HK-2 (cell line): ENCODE data around the gene CNPY3.
"Not testable (repeated sequence)": the region's sequence is repeated elsewhere in the genome, so short reads cannot be mapped to it uniquely, and the experiment has no call there.

Experiments
- DNase-seq: peaks from one replicate; pipeline ENCODE4 v3.0.0-alpha.2; 2018; ENCODE audit not compliant: unreplicated experiment

CNPY3 gene

DNA sequence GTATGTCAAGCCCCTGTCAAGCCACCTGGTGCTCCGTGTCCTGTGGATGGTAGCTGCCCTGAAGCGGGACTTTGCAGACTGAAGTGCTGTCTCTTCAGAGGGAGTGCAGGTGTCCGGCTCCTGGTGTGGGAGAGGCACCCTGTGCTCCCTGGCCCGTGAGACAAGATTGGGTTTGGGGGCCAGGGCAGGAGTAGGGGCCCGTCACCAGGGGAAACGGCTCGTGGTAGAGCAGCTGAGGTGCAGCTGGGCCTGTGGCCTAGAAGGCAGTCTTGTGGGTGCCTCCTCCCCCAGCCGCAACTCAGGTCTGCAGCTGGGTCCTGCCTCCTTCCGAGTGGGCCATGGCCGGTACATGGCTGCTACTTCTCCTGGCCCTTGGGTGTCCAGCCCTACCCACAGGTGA lies 13.5 kb upstream of the CNPY3 start, which contains the start of gene PTCRA:
PTCRA (plus strand) TSS at position 322 of the 400 bp plus-strand sequence; CDS start at position 339, 17 bp downstream.
- no peak for DNase-seq

DNA sequence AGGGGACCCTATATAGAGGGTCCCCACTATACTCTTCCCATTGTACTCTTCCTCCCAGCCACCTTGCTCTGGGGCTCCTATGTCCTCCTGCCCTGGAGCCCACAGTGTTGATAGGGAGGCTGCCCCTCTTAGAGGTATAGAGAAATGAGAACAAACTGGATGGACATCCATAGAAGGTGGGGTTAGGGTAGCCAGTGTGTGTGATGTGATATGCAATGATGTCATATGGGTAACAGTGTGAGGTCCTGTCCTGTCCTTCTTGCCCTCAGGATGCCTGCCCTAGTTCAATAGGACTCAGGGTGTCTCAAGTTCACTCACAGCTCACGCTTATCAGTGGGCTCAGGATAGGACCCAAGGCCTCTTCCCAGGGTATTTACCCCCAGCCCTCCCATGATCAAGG lies 13.0 kb upstream of the CNPY3 start:
- no peak for DNase-seq

DNA sequence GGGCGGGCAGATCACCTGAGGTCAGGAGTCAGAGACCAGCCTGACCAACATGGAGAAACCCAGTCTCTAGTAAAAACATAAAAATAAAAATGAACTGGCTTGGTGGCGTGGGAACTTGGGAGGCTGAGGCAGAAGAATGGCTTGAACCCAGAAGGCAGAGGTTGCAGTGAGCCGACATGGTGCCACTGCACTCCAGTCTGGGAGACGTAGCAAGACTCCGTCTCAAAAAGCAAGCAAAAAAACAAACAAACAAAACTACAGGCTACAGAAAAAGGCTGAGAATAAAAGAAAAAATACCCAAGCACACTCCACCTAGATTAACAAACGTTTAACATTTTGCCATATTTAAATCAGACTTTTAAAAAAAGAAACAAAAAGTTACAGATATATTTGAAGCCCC lies 7.5 kb upstream of the CNPY3 start:
- DNase-seq = no peak

DNA sequence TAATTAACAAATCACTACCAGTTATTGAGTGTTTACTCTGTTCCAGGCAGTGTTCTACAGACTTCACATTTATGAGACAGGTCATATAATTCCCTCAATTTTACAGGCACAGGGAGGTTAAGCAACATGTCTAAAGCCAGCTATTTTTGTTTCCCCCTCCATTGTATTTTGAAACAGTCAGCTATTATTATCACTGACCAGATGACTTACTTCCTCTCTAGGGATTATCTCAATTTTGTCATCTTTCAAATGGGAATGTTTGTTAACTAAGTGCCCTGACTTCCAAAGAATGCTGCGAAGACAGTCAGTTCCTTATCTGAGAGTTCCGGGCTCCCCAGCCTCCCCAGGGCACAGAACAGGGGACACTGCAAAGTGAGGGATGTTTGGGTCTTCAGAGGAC lies 5.6 kb upstream of the CNPY3 start:
- no peak for DNase-seq

DNA sequence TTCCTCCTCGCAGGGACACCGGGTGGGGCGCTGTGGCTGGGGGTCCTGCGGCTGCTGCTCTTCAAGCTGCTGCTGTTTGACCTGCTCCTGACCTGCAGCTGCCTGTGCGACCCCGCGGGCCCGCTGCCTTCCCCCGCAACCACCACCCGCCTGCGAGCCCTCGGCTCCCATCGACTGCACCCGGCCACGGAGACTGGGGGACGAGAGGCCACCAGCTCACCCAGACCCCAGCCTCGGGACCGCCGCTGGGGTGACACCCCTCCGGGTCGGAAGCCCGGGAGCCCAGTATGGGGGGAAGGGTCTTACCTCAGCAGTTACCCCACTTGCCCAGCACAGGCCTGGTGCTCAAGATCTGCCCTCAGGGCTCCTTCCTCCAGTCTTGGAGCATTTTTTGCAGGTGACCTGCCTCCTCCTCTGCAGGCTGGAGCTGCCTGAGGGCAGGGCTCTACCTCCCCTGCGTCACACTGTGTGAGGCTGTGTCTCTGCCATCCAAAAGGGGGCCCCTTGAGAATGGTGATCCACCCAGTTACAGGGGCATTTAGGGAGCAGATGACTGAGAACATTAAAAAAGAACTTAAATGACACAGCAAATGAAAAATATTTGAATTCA lies 3.9 kb upstream of the CNPY3 start:
- DNase-seq = no peak

DNA sequence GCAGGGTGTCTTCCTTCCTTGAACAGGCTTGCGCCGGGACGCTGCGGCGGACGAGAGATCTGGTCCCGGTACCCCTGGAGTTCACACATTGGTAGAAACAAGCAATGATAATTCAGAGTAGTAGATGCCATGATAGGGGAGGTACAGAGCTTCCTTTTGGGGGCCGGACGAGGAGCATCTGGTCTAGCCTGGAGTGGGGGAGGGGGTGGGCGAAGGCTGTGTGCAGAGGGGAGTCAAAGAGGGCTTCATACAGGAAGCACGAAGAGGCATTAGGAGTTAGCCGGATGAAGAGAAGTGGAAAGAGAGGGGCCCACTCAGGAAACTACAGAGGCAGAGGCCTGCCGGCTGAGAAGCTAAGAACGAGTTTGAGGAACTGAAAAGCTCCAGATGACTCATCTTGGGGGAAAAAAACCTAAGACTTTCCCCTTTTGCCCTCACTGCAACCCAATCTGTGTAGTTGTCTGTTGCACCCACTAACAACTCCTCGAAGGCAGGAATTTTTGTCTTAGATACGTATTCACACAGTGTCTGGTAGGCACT lies 611 bp downstream of the CNPY3 start:
- DNase-seq = no peak

DNA sequence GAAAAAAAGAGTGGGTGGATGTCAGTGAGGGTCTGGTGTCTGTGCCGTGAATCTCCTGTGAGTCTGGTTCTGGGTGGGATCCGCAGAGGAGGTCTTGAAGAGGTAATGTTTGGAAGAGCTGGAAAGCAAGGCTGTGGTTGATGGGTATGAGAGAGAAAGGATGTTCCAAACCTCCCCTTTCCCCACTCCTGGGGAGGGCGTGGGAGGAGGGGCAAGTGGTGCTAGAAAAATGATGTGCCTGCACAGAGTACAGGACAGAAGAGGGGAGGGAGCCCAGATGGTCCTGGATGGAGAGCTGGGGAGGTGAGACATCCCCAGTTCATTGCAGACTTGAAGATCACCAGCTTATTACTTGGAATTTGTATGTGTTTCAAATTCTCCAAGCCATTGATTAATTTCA lies 3.1 kb downstream of the CNPY3 start:
- no peak for DNase-seq

DNA sequence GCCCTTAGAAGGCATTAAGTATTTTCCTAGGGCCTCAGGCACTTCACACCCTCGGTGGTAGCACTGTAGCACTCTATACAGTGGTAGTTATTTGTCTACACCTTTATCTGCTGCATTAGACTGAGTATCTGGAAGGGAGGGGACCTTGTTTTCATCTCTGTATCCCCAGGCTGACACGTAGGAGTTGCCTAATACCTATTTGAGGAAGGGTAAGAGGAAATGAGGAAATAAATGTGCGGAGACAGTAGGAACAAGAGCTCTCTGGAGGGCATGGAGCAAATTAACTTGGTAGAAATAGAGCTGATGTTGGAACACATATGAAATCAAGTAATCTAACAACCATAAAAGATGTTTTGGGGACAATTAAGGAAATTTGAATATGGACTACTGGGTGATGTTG lies 3.9 kb downstream of the CNPY3 start:
- DNase-seq = no peak

DNA sequence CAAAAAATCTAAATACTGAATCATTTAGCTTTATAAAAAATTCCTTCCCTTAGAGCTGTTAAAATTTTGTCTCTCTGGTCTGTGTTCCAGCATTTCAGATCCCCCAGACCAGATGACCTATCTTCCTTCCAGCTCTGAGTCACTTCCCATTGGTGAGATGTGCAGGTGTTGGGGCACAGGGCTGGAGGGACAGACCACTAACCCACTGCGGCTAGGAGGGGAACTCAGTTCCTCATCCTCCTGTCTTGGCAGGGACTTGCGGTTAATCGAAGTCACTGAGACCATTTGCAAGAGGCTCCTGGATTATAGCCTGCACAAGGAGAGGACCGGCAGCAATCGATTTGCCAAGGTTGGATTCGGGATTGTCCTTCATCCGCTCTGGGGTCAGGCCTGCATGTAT lies 6.0 kb downstream of the CNPY3 start:
- no peak for DNase-seq

DNA sequence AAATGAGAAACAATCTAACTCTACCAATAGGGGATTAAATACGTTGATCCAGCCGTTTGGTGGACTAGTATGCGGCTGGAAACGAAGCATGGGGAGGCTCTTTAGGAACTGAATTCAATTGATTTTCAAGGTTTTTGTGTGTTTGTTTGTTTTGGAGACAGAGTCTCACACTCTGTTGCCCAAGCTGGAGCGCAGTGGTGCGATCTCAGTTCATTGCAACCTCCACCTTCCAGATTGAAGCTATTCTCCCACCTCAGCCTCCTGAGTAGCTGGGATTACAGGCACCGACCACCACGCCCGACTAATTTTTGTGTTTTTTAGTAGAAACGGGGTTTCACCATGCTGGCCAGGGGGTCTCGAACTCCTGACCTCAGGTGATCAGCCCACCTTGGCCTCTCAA lies 7.1 kb downstream of the CNPY3 start:
- no peak for DNase-seq

DNA sequence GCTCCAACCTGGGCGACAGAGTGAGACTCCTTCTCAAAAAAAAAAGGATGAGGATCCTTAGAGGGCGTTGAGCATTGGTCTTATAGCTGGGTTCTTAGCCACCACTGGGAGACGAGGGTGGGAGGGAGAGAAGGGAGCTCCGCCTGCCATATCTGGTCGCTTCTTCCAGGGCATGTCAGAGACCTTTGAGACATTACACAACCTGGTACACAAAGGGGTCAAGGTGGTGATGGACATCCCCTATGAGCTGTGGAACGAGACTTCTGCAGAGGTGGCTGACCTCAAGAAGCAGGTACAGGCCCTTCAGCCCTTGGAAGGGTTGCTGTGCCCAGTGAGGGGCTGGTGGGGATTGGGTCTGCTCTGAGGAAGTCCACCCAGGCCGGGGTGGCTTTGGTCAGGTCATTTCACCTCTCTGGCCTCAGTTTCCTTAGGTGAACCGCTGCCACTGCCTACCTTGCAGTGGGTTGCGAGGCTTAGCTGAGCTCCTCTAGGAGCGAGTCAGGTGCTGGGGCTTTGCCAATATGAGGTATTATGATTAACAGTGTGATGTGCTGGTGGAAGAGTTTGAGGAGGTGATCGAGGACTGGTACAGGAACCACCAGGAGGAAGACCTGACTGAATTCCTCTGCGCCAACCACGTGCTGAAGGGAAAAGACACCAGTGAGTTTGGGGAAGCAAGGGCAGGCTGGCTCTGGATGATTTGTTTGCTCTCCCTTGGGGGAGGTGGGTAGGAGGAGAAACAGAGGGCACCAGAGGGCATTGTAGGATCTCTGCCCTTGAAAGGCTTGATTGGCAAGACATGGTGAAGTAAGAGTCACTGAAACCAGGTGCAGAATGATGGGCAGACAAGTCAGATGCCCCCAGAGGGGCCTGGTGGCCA lies 8.5 kb downstream of the CNPY3 start:
- DNase-seq = peak; percentile 24

DNA sequence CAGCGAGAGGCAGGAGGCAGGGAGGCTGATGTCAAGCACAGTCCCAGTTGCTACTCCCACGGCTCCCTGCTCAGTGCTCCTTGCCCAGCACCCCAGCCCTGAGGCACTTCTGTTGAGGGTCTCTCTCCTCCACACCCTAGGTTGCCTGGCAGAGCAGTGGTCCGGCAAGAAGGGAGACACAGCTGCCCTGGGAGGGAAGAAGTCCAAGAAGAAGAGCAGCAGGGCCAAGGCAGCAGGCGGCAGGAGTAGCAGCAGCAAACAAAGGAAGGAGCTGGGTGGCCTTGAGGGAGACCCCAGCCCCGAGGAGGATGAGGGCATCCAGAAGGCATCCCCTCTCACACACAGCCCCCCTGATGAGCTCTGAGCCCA lies 9.1 kb downstream of the CNPY3 start:
- DNase-seq = no peak

DNA sequence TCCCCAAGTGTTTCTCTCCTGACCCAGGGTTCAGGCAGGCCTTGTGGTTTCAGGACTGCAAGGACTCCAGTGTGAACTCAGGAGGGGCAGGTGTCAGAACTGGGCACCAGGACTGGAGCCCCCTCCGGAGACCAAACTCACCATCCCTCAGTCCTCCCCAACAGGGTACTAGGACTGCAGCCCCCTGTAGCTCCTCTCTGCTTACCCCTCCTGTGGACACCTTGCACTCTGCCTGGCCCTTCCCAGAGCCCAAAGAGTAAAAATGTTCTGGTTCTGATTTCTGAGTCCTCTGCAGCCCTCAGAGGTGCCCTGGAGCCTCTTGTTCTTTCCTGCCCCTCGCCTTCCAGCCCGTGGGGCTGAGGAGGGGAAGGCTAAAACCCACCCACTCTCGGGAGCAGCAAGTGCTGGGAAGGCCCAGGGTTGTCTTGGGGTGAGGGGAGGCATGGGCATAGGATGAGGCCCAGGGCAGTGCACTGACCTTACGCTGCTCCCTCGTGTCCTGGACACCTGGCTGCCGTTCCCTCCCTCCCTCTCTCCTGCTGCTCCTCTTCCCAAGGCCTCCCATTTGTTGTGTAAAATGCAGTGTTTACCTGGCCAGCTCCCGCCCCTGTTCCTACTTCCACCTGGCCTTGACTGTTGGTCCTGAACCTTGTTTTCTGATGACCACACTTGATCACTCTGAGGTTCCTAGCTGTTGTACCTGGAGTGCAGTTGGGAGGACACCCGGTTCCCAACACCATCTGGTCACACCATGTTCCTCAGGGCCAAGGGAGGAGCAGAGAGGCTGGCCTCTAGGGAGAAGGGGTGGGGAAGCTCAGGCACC lies 9.9 kb downstream of the CNPY3 start:
- no peak for DNase-seq

DNA sequence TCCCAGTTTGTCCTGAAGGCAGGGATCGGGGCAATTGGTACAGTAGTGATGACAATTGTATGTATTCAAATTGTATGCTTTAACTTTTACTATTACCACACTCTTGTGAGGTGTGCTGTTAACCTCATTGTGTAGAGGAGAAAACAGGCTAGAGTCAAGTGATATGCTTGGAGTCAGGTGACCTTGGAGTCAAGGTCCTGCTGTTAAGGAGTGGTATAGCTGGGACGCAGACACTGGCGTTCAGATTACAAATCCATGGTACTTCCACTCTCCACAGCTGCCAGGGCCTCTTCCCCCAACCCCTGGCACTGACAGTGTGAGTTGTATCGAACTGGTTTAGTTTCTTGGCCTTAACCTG lies 10.5 kb downstream of the CNPY3 start:
- no peak for DNase-seq

DNA sequence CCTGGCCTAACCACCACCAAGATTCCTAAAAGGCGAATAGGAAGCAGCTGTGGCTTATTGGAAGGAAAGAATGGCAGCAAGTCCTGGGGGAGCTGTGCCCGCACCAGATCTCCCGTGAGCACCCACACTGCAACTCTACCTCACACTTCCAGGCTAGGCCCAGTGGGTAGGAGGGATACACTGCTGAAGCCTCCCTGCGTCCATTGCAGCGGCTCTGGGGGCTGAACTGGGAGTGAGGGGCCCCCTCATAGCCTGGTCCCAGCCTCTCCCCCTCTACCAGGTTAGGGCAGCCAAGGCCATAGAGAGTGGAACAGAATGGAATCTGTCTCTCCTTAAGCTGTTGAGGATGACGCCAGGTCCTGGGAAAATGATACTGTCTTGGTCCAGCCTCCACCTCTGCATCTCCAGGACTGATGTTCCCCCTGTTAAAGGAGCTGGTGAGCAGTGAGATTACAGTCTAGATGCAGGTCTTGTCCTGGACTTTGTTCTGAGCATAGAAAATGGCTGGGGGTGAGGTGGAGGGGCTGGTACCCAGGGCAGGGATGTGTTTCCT lies 11.3 kb downstream of the CNPY3 start:
- no peak for DNase-seq

DNA sequence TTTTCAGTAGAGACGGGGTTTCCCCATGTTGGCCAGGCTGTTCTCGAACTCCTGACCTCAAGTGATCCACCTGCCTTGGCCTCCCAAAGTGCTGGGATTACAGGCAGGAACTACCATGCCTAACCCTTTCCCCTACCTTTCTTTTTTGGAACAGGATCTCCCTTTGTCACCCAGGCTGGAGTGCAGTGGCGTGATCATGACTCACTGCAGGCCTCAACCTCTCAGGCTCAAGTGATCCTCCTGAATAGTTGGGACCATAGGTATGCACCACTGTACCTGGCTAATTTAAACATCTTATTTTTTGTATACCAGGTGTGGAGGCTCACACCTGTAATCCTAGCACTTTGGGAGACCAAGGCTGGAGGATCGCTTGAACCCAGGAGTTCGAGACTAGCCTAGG lies 12.1 kb downstream of the CNPY3 start:
- DNase-seq = not testable (repeated sequence)

DNA sequence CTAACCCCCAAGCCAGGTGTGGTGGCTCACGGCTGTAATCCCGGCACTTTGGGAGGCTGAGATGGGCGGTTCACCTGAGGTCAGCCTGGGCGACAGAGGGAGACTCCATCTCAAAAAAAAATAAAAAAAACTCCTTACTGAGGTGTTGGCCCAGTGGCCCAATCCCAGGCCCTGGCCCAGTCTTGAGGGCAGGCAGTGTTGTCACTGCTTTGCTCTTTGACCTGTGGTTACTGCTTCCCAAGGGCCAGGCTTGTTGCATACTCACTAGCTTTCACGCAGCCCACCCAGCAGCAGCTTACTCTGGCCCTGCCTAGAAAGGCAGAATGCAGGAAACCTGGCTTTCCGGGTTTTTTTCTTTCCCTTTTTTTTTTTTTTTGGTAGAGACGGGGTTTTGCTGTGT lies 13.2 kb downstream of the CNPY3 start:
- DNase-seq = no peak

DNA sequence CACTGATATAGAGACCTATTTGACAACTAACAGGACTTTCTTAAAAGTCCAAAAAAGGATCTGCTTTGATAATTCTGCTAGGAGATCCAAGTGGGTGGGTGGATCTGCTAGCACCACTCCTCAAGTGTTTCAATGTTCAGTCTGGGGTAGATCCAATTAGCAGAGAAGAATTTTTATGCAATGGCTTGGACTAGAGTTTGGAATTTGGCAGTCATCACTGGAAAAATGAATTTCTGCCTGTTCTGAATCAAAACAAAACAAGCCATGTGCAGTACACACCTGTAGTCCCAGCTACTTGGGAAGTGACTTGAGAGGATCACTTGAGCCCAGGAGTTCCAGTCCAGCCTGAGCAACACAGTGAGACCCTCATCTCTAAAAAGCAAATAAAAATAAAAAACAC lies 18.7 kb downstream of the CNPY3 start:
- no peak for DNase-seq

DNA sequence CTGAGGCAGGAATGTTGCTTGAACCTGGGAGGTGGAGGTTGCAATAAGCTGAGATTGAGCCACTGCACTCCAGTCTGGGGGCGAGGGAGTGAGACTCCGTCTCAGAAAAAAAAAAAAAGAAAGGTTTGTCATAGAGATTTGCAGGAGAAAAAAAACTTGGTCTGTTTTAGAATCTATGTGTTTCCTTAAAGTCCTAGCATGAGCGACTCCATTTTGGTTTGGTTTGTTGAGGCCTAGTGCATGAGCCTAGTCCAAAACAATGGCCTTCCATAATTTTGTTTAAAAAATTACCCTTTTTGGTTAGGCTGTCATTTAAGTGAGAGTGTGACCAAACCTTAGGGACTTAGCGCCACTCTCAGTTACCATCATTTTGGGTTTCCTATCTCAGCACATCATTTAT lies 23.1 kb downstream of the CNPY3 start:
- DNase-seq = no peak

DNA sequence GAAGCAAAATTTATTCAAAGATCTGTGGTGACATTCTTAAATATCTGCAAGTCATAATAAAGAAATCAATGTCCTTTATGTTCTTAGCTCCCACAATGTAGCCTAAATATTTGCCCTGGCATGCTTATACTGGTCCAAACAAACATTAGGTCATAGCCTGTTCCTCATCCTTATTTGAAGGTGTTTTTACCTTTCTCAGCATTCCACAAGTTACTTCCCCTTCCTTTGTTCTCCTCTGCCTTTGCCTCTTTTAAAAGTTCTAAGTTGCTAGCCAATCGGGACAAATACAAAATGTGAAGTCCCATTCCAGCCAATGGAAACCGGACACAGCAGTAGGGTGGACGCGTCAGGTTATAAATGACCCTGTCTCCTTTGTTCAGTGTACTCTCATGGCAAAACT lies 25.1 kb downstream of the CNPY3 start:
- not testable (repeated sequence) for DNase-seq

DNA sequence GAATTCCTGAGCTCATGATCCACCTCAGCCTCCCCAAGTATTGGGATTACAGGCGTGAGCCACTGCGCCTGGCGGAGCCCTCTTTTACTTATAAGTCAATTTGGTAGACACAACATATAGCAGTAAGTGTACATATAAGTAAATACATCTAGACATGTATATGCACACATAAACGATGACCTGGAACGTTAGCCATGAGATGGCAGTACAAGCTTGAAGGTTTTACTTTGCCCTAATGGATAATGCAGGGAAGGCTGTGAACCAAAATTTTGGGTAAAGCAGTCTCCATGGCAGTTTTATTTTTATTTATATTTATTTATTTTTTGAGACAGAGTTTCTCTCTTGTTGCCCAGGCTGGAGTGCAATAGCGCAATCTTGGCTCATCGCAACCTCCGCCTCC lies 28.8 kb downstream of the CNPY3 start:
- DNase-seq = no peak

DNA sequence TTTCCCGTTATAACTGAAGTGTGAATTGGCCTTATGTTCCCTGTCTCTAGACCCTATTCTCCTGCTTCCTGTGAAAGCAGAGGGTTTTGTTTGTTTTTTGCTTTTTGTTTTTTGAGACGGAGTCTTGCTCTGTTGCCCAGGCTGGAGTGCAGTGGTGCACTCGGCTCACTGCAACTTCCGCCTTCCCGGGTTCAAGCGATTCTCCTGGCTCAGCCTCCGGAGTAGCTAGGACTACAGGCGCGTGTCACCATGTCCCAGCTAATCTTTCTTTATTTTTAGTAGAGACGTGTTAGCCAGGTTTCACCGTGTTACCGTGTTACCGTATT lies 30.6 kb downstream of the CNPY3 start:
- no peak for DNase-seq
